SIG-M5 treated with dmso at 0.1 percent for 504 hours (cell line): Measurements from ENCODE around the gene MAPK1.
A peak's percentile ranks its signal among the peaks of the same experiment; 100 is the strongest.
"Not testable (repeated sequence)": the region's sequence is repeated elsewhere in the genome, so short reads cannot be mapped to it uniquely, and the experiment has no call there.

Source experiments
- DNase-seq: peaks from one replicate; lab custom pipeline; 2025; ENCODE audit not compliant: unreplicated experiment; lab: John Stamatoyannopoulos, UW

MAPK1 gene

GRCh38 chr22:21823740-21824444, 43.6 kb downstream of the MAPK1 start:
- no peak for DNase-seq

- DNase-seq = no peak
Measured at GRCh38 chr22:21819183-21819770, 48.2 kb downstream of the MAPK1 start.

- peak; percentile 40 for DNase-seq
Measured at GRCh38 chr22:21818487-21819182, 48.8 kb downstream of the MAPK1 start.

GRCh38 chr22:21817497-21817853, 50.0 kb downstream of the MAPK1 start:
- not testable (repeated sequence) for DNase-seq

- DNase-seq = peak; percentile 95
Measured at GRCh38 chr22:21816787-21817496, 50.5 kb downstream of the MAPK1 start.

GRCh38 chr22:21816472-21816786, 51.0 kb downstream of the MAPK1 start:
- DNase-seq = no peak

GRCh38 chr22:21815958-21816357, 51.5 kb downstream of the MAPK1 start:
- DNase-seq = no peak

- DNase-seq = no peak
Measured at GRCh38 chr22:21815357-21815756, 52.1 kb downstream of the MAPK1 start.

GRCh38 chr22:21811982-21812381, 55.5 kb downstream of the MAPK1 start:
- no peak for DNase-seq

GRCh38 chr22:21807544-21808529, 59.6 kb downstream of the MAPK1 start:
- DNase-seq = no peak

- not testable (repeated sequence) for DNase-seq
Measured at GRCh38 chr22:21805325-21805724, 62.1 kb downstream of the MAPK1 start.

GRCh38 chr22:21803811-21804249, 63.6 kb downstream of the MAPK1 start:
- DNase-seq = no peak

- no peak for DNase-seq
Measured at GRCh38 chr22:21802673-21803072, 64.8 kb downstream of the MAPK1 start.

GRCh38 chr22:21802056-21802455, 65.4 kb downstream of the MAPK1 start:
- no peak for DNase-seq

- not testable (repeated sequence) for DNase-seq
Measured at GRCh38 chr22:21801304-21801644, 66.2 kb downstream of the MAPK1 start.

GRCh38 chr22:21800552-21801303, 66.7 kb downstream of the MAPK1 start:
- no peak for DNase-seq

GRCh38 chr22:21797444-21798221, 69.8 kb downstream of the MAPK1 start:
- no peak for DNase-seq

GRCh38 chr22:21796863-21797262, 70.6 kb downstream of the MAPK1 start:
- peak; percentile 2 for DNase-seq

GRCh38 chr22:21796231-21796630, 71.2 kb downstream of the MAPK1 start:
- DNase-seq = no peak
